Glomerular visceral epithelial cell (primary cell): ENCODE results near the gene ZBTB8OS.
"Not testable (repeated sequence)": the region's sequence is repeated elsewhere in the genome, so short reads cannot be mapped to it uniquely, and the experiment has no call there.

ENCODE experiments used
- DNase-seq: peaks from one replicate; pipeline ENCODE4 v3.0.0-alpha.2; 2016; ENCODE audit errors: extremely low spot score

The ZBTB8OS gene

DNA sequence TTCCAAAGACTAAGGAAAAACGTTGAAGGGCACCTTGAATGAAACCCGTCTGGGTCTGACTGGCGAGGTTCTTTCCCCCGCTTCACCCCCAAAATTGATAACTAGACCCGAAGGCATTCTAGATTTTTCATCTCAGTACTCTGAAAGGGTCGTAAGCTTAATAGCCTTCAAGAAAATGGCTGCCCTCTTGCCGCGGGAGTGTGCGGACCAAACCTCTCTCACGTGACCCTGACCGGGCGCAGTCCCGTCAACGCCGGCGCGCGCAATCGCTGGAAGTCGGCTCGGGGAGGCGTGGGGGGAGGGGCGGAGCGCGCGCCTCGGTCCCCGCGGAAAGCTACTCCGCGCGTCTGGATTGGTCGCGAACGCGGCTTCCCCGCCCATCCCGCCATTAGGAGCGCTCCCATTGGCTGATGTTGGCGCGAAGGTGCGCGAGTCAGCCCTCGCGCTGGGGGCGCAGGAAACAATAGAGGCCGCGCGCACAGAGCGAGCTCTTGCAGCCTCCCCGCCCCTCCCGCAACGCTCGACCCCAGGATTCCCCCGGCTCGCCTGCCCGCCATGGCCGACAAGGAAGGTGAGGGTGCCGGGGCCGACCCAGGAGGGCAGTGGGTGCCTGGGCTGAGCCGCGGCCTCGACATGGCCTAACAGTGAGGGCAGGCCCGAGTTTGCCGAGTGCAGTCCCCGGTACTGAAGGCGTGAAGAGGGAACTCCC, 556 bp upstream of the ZBTB8OS start, which contains the start of gene RBBP4:
Gene RBBP4, plus strand, starts transcription at position 457 of the 709 bp plus-strand sequence. Its CDS starts 99 bp downstream, at position 556.
- peak; percentile 98 for DNase-seq

DNA sequence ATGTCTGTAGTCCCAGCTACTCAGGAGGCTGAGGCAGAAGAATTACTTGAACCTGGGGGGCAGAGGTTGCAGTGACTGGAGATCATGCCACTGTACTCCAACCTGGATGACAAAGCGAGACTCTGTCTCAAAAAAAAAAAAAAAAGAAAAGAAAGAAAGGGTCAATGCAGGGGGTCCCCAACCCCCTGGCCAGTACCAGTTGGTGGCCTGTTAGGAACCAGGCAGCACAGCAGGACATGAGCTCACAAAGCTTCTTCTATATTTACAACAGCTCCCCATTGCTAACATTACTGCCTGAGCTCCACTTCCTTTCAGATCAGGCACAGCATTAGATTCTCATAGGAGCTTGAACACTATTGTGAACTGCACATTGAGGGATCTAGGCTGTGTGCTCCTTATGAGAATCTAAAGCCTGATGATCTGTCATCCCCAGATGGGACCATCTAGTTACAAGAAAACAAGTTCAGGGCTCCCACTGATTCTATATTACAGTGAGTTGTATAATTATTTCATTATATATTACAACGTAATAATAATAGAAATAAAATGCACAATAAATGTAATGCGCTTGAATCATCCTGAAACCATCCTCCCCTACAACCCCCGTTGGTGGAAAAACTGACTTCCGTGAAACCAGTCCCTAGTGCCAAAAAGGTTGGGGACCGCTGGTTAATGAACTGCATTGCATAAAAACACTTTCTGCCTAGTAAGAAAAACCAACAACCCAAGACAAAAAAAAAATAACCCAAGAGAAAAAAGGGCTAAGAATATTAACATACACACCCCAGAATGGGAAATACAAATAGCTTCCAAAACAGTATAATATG, 2.8 kb downstream of the ZBTB8OS start:
- DNase-seq: no peak

DNA sequence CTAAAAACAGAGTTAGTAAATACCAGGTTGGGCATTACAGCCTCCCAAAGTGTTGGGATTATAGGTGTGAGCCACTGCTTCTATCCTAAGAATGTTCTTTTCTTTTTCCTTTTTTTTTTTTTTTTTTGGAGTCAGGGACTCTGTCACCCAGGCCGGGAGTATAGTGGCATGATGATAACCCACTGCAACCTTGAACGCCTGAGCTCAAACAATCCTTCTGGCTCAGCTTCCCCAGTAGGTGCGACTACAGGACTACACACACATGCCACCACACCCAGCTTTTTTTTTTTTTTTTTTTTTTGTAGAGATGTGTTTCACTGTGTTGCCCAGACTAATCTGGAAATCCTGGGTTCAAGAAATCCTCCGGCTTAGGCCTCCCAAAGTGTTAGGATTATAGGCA, 5.9 kb downstream of the ZBTB8OS start:
- no peak for DNase-seq

DNA sequence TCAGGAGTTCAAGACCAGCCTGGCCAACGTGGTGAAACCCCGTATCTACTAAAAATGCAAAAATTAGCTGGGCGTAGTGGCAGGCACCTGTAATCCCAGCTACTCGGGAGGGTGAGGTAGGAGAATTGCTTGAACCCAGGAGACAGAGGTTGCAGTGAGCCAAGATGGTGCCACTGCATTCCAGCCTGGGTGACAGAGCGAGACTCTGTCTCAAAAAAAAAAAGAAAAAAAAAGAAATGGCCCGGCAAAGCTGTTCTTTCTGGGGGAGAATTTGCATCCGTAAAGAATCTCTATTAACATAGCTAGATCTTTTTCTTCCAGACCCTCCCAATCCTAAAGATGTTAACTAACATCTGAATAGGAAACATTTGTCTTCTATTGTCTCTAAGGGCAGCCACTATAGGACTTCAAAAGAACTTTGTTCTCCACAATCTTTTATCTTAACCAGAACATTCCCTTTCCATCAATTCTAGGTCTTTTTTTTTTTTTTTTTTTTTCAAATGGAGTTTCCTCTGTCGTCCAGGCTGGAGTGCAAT, 8.0 kb downstream of the ZBTB8OS start:
- not testable (repeated sequence) for DNase-seq

GRCh38 chr1:32639489-32640075, 10.8 kb downstream of the ZBTB8OS start:
- DNase-seq: no peak

DNA sequence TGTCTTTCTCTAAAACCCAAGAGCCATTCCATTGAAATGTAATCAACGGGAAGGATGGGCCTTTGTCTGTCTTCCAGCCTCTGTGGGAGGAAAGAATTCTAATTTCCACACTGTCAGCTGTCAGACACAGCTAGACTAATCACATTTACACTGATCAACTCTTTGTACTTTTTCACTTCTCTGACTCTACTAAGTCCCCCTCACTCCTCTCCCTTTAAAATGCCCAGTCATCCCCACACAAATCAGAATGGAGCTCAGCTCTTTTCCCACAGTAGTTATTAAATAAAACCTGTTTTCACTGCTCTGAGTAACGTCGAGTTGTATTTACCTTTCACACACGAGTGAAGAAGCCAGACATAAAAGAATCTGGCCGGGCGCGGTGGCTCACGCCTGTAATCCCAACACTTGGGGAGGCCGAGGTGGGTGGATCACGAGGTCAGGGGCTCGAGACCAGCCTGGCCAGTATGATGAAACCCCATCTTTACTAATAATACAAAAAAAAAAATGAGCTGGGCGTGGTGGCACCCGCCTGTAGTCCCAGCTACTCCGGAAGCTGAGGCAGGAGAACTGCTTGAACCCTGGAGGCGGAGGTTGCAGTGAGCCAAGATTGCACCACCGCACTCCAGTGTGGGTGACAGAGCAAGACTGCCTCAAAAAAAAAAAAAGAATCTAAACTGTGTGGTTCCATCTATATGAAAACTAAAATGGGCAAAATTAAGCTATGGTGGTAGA, 13.3 kb downstream of the ZBTB8OS start:
- DNase-seq: no peak

GRCh38 chr1:32635508-32636277, 14.7 kb downstream of the ZBTB8OS start:
- no peak for DNase-seq

DNA sequence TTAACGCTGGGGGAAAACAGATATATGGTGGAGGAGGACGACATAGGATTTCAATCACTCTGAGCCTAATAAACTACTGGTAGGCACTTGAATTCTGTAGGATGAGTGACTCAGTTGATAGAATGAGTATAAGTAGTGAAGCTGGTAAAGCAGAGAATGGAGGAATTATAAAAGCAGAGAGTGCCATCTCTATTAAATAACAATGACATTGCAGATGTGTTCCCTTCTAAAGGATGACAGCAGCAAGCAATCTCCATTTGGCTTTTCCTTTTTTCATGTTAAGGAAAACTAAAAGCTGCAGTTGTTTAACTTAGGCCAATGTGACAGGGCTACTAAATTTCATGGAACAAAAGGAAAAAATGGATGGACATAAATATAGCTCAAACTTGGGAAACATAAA, 17.5 kb downstream of the ZBTB8OS start:
- no peak for DNase-seq

- DNase-seq: not testable (repeated sequence)
These were observed 20.2 kb downstream of the ZBTB8OS start for GRCh38 chr1:32630173-32630572.

- no peak for DNase-seq
These were observed 22.7 kb downstream of the ZBTB8OS start for GRCh38 chr1:32627596-32628162.

DNA sequence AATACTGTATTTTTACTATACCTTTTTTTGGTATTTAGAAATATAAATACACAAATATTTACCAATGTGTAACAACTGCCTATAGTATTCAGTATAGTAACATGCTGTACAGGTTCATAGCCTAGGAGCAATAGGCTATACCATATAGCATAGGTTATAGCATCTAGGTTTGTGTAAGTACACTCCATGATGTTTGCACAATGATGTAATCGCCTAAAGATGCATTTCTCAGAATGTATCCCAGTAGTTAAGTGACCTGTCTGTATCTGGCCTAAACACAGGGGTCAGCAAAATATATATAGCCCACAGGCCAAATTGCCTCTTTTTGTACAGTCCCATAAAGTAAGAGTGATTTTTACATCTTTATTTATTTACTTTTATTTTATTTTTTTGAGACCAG, 24.2 kb downstream of the ZBTB8OS start:
- no peak for DNase-seq

- DNase-seq: no peak
These were observed 26.6 kb downstream of the ZBTB8OS start for GRCh38 chr1:32623775-32624174.

- DNase-seq: no peak
These were observed 27.3 kb downstream of the ZBTB8OS start for GRCh38 chr1:32622806-32623681.

- no peak for DNase-seq
These were observed 28.1 kb downstream of the ZBTB8OS start for GRCh38 chr1:32622205-32622604.

- DNase-seq: no peak
These were observed 30.5 kb downstream of the ZBTB8OS start for GRCh38 chr1:32619701-32620485.

DNA sequence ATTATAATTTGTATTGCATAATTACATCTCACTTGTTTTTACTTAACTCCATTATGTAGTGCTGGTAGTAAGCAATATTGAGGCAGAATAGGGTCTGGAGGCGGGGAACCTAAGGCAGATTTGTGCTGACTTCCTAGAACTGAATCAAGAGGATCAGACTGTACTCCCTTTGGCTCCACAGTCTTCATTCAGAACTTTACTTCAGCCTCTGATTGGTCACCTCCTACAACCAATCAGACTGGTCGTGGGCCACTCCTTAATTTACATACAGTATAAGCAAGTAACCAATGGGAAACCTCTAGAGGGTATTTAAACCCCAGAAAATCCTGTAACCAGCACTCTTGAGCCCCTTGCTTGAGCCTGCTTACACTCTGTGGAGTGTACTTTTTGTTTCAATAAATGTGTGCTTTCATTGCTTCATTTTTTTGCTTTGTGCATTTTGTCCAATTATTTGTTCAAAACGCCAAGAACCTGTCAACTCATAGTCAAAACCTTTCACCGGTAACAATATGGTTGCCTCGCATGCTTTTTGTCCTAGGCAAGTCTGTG, 31.6 kb downstream of the ZBTB8OS start:
- no peak for DNase-seq

DNA sequence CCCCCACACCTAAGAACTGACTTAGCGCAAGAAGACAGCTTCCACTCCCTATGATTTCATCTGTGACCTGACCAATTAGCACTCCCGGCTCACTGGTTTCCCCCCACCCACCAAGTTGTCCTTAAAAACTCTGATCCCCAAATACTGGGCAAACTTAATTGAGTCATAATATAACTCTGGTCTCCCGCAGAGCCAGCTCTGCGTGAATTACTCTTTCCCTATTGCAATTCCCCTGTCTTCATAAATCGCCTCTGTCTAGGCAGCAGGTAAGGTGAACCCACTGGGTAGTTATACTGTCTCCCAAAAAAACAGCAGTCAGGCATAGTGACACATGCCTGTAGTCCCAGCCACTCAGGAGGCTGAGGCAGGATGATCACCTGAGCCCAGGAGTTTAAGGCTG, 36.9 kb downstream of the ZBTB8OS start:
- DNase-seq: no peak

DNA sequence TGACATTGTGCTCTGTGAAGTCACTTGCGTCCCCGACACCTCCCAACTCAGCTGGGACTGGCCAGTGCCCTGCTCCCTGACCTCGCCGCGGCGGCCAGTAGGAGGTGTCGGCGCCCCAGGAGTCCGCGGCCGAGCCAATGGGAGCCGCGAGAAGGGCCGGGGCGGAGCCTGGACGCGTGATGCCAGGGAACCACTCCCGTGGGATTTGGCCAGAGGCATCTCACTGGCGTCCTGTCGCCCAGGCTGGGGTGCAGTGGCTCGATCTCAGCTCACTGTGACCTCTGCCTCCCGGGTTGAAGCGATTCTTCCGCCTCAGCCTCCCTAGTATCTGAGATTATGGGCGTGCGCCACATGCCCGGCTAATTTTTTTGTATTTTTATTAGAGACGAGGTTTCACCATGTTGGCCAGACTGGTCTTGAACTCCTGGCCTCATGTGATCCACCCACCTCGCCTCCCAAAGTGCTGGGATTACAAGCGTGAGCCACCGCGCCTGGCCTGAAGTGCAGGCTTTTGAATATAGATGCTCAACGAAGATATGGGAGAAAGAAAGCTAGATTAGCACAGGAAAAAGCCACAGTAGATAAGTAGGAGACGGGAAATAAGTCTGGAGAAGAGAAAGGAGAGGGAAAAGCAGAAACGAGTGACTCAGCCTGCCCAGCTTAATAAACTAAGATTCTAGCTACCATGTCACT, 38.0 kb downstream of the ZBTB8OS start:
- peak; percentile 72 for DNase-seq
